T47D (cell line): Measurements from ENCODE around the gene KDM1A.
"Not testable (repeated sequence)": the region's sequence is repeated elsewhere in the genome, so short reads cannot be mapped to it uniquely, and the experiment has no call there.

Experiments used
- DNase-seq, 2 experiments: peaks; one replicate each; pipeline versions ENCODE4 v3.0.0 to v3.0.0-alpha.2; 2011 to 2012; ENCODE audit warnings: low read depth in 1 of 2, low spot score in 1 of 2
- JUND ChIP-seq: IDR thresholded peaks from 2 replicates; pipeline ENCODE4 v1.6.1; 2012; ENCODE audit warnings: low read depth
- in situ Hi-C: cut with HindIII; loops from 2 replicates; pipeline ENCODE4 v1.10.0; 2016; ENCODE audit warnings: low sequenced_read_pairs, low pct_unique_long_range_greater_than_20kb

KDM1A gene

DNA sequence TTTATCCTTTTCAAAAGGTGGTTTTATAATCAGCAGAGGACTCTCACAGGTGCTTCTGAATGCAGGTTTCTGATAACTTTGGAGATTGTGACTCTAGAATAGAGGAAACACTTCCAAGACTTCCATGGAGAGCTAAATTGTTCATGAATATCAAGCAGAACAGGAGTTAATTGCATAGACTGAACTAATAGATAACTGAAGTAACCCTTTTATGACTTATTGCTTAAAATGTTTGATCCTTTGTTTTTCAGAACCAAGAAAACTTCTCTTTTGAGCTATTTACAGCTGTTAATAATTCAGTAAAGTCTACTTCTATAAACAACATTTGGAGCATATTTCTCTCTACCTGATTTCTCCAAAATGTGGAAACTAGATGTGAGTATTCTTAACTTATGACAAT, 23.5 kb upstream of the KDM1A start:
- no peak for TF ChIP-seq JUND
- in situ Hi-C loops = no loop called here
- DNase-seq = no peak

DNA sequence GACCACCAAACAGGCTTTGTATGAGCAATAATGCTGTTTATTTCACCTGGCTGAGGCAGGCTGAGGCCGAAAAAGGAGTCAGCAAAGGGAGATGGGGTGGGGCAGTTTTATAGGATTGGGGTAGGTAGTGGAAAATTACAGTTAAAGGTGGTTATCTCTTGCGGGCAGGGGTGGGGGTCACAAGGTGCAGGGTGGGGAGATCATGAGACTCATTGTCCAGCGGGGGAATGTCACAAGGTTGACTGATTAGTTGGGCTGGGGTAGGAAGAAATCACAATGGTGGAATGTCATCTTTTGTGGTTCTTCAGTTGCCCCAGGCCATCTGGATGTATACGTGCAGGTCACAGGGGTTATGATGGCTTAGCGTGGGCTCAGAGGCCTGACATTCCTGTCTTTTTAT, 21.7 kb upstream of the KDM1A start:
- DNase-seq, in situ Hi-C loops: not testable (repeated sequence)

DNA sequence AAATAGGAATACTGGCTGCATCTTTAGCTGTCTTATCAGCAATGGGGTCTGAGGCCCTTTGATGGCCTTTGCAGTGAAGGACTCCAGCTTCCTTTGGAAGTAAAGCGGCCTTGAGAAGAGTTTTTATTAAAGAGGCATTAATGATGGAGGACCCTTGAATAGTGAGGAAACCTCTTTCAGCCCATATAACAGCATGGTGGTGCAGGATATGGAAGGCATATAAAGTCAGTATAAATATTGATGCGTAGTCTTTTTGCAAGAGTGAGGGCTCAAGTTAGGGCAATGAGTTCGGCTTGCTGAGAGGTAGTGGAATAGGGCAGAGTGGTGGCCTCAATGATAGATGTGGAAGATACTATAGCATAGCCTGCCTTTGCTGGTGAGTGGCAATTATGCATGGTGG, 19.1 kb upstream of the KDM1A start:
- in situ Hi-C loops, DNase-seq: not testable (repeated sequence)

DNA sequence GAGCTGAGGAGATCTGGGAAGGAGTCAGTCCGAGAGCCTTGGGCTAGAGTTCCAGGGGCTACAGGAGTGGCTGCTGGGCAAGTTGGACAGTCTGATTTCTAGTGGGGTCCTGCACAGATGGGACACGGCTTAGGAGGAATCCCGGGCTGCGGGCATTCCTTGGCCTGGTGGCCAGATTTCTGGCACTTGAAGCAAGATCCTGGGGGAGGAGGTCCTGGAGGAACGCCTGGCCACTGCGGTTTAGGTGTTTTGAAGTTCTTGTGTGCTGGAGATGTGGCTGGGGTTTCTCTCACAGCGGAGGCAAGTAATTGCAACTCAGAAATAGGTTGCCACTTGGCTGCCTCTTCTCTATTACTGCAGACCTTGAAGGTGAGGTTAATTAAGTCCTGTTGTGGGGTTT, 17.1 kb upstream of the KDM1A start:
- DNase-seq, in situ Hi-C loops: not testable (repeated sequence)

DNA sequence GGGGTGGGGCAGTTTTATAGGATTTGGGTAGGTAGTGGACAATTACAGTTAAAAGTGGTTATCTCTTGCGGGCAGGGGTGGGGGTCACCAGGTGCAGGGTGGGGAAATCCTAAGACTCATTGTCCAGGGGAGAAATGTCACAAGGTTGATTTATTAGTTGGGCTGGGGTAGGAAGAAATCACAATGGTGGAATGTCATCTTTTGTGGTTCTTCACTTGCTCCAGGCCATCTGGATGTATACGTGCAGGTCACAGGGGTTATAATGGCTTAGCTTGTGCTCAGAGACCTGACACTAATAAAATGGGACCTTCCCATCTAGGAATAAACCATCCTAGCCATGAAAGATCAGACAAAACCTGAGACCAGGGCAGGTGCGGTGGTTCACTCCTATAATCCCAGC, 15.2 kb upstream of the KDM1A start:
- in situ Hi-C loops = no loop called here
- TF ChIP-seq JUND = no peak
- no peak for DNase-seq

DNA sequence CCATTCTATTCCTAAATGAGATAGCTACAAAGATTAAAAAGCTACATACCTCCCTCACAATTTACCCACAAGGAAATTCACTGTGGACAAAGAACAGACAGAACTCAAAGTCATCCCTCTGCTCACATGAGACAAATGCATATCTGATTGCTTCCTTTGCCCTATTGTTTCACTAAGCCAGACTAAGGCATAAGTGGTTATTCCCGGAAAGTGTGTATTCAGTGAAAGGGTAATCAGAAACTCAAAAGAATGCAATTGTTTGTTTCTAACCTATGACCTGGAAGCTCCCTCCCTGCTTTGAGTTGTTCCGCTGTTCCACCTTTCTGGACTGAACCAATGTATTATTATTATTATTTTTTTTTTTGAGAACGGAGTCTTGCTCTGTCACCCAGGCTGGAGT, 14.5 kb upstream of the KDM1A start:
- in situ Hi-C loops = not testable (repeated sequence)
- DNase-seq = peak in 1 of 2 experiments; percentile 26

DNA sequence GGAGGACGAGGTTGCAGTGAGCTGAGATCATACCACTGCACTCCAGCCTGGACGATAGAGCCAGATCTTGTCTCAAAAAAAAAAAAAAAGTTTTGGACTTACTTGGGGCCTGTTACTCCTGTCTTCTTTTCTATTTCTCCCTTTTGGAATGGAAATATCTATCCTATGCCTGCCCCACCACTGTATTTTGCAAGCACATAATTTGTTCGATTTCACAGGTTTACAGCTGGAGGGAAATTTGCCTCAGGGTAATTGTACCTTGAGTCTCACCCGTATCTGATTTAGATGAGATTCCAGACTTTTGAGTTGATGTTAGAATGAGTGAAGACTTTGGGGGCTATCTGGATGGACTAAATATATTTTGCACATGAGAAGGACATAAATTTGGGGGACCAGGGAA, 12.2 kb upstream of the KDM1A start:
- in situ Hi-C loops = no loop called here
- no peak for DNase-seq
- no peak for TF ChIP-seq JUND

DNA sequence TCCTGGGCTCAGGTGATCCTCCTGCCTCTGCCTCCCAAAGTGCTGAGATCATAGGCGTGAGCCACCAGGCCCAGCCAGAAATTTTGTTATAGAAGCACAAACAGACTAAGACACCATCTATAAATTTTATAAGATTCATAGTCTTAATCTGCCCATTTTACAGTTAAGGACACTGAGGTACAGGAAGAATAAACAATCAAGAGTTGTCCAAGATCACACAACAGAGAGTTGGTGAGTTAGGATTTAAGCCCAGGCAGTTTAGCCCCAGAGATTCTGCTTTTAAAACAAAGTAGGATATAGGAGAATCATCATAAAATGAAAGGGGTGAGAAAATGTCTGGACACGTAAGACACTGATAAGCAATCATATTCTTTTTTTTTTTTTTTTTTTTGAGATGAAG, 10.4 kb upstream of the KDM1A start:
- DNase-seq = no peak
- no peak for TF ChIP-seq JUND
- in situ Hi-C loops = no loop called here

DNA sequence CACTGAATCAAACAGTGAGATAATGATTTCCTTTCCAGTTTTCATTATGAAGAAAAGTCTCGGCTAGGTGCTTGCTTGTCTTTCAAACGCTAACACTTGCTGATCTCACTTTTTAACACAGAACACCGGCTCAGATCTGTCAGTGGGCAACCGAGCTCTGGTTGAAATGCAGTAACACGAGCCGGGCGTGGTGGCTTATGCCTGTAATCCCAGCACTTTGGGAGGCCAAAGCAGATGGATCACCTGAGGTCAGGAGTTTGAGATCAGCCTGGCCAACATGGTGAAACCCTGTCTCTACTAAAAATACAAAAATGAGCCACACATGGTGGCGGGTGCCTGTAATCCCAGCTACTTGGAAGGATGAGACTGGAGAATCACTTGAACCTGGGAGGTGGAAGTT, 9.2 kb upstream of the KDM1A start:
- in situ Hi-C loops, DNase-seq: not testable (repeated sequence)

DNA sequence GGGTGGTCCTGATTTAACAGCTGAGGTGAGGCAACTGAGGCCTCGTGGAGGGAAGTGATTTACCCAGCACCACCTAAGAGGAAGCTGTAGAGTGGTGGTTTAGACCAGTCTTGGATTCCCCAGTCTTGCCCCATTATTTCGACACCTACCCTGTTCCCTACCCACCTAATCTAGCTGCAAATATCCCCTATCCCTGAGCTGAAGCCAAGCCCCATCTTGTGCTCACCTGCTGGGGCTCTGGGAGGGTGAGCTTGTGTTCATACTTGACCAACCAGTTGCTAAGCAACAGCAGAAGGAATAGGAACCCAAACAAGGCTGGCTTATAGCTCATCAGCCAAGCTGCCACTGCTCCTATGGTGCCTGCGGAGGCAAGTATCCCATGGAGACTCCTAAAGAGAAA, 5.6 kb upstream of the KDM1A start:
- no peak for DNase-seq
- no peak for TF ChIP-seq JUND
- in situ Hi-C loops = no loop called here

DNA sequence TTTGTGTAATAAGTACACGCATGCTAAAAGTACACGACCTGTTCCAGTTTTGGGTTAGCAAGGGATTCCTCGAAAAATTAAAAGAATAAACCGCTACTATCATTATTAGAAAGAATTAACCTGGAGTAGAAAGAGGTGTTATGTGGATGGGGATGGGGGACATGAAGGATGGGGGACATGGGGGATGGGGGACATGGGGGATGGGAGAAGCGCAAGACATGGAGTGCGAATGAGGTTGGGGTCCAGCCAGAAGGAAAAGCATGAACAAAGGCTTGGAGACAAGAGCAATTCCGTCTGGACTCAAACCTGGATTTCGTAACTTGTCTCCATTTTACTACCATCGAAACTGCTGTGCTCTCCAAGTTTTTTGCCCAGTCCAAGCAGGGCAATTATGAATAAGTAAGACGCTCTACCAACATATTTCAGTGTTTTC, 591 bp upstream of the KDM1A start:
- DNase-seq = peak in 1 of 2 experiments; percentile 13
- TF ChIP-seq JUND = no peak
- in situ Hi-C loops = no loop called here

DNA sequence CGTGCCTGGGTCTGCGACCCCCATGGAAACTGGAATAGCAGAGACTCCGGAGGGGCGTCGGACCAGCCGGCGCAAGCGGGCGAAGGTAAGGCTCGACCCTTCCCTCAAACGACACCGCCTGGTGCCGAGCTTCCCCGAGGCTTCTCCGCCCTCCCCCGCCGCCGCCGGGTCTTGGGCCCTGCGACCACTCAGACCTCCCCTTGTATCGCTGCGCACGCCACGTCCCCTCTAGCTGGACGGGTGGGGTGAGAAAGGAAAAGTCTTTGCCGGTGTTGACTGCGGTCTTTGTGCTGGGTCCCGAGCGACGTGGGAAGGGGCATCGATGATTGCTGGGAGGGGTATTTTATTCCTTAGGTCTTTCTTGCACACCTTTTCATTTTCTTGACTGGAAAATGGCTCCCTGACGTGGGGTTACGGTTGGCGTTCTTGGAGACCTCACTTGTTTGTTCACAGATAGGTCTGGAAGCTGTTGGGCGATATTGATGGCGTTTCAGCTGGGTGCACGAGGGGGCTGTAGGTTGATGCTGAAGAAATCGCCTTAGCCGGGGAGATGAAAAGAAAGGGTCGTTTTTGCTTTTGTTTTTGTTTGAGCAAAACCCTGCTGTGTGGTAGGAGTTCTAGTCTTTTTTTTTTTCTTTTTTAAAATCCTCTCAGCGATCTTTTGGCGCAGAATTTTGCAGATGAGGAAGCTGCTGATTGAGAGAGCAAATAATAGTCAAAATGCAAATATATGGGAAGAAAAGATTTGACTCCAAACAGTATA, 776 bp downstream of the KDM1A start:
- TF ChIP-seq JUND = no peak
- DNase-seq = no peak
- in situ Hi-C loops = no loop called here

DNA sequence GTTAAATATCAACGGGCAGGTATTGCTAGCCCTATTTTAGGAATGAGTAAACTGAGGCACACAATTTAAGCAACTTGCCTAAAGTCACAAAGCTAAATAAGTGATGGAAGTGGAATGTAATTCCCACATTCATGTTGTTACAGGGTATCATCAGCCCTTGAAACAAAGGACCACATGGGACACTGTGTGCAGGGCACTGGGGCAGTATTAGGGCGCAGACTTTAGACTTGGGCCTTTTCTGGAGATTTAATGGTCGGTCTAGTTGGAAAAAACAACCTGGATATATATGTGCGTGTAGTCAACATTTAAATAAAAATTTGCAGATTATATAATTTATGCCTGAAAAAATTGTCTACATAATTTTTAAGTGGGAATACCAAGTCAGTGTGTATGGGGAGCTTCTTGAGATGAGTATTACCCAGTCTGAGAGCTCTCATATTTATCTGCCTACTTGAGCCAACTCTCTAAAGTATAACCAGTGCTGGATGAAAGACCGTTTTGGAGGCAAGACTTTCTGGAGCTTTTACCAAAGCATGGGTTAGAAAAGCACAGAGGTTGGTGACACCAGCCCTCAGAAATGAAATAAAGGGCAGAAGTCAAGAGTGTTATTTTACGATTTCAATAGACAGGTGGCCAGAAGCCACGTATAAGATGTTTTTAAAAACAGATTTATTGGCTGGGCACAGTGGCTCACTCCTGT, 1.6 kb downstream of the KDM1A start:
- in situ Hi-C loops = no loop called here
- no peak for TF ChIP-seq JUND
- no peak for DNase-seq

DNA sequence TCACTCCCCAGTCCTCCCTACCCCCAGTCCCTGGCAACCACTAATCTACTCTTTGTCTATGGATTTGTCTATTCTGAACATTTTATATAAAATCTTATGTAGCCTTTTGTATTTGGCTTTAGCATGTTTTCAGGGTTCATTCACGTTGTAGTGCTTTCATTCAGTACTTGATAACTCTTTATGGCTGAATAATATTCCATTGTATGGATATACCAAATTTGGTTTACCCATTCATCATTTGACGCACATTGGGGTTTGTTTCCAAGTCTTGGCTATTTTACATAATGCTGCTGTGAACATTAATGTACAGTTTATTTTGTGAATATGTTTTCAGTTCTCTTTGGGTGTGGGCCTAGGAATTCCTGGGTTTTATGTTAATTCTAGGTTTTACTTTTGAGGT, 2.6 kb downstream of the KDM1A start:
- no peak for TF ChIP-seq JUND
- in situ Hi-C loops = no loop called here

More for the DNA sequence above, 2.6 kb downstream of the KDM1A start:
- DNase-seq = no peak
